ENCODE data around the gene GPC6. TPM values are rescaled to one million over a fixed set of nuclear protein-coding genes. Genes with fewer than 3 reads are reported as not detected.

Gene GPC6
- polyA plus RNA-seq, 2 donors = 0.16 to 0.22 TPM

- WGBS, 2 donors = 80 to 83% methylated on average over 3 of the region's 3 CpGs
- Histone ChIP-seq H3K9me3 (ENCODE audit: control insufficient read depth in 2 of 2, insufficient read depth in 1 of 2, low read depth in 1 of 2, low read length in 1 of 2) (no peaks in the 10 kb centered on the region), H3K4me1 (ENCODE audit: control insufficient read depth in 2 of 2, insufficient read depth in 2 of 2, low read length in 1 of 2) (no peaks in the 10 kb centered on the region), H3K27me3 (ENCODE audit: control insufficient read depth in 1 of 2, insufficient read depth in 2 of 2, low read length in 2 of 2) (no peaks in the 10 kb centered on the region), H3K27ac (ENCODE audit: low read depth in 2 of 2, low read length in 1 of 2) (no peak overlapping the region), H3K36me3 (ENCODE audit: control insufficient read depth in 2 of 2, insufficient read depth in 2 of 2, low read length in 1 of 2) (no peaks in the 10 kb centered on the region), H3K4me3 (ENCODE audit: low read depth in 1 of 2, low read length in 2 of 2) (no peak overlapping the region)
Measured at GRCh38 chr13:93867481-93867880, 640.9 kb downstream of the GPC6 start.

GRCh38 chr13:93872376-93872775 is 645.8 kb downstream of the GPC6 start:
- 65 to 69% methylated on average over 2 of the region's 2 CpGs for WGBS, 2 donors
- no peaks in the 10 kb centered on the region for H3K4me1 ChIP-seq (ENCODE audit: control insufficient read depth in 2 of 2, insufficient read depth in 2 of 2, low read length in 1 of 2)
- no peak overlapping the region for H3K4me3 ChIP-seq (ENCODE audit: low read depth in 1 of 2, low read length in 2 of 2)
- no peaks in the 10 kb centered on the region for H3K9me3 ChIP-seq (ENCODE audit: control insufficient read depth in 2 of 2, insufficient read depth in 1 of 2, low read depth in 1 of 2, low read length in 1 of 2)
- no peaks in the 10 kb centered on the region for H3K36me3 ChIP-seq (ENCODE audit: control insufficient read depth in 2 of 2, insufficient read depth in 2 of 2, low read length in 1 of 2)
- H3K27me3 ChIP-seq (ENCODE audit: control insufficient read depth in 1 of 2, insufficient read depth in 2 of 2, low read length in 2 of 2) = no peaks in the 10 kb centered on the region
- no peak overlapping the region for H3K27ac ChIP-seq (ENCODE audit: low read depth in 2 of 2, low read length in 1 of 2)

- no peaks in the 10 kb centered on the region for H3K27me3 ChIP-seq (ENCODE audit: control insufficient read depth in 1 of 2, insufficient read depth in 2 of 2, low read length in 2 of 2)
- H3K9me3 ChIP-seq (ENCODE audit: control insufficient read depth in 2 of 2, insufficient read depth in 1 of 2, low read depth in 1 of 2, low read length in 1 of 2) = no peaks in the 10 kb centered on the region
- H3K4me1 ChIP-seq (ENCODE audit: control insufficient read depth in 2 of 2, insufficient read depth in 2 of 2, low read length in 1 of 2) = no peaks in the 10 kb centered on the region
- H3K4me3 ChIP-seq (ENCODE audit: low read depth in 1 of 2, low read length in 2 of 2) = no peak overlapping the region
- H3K27ac ChIP-seq (ENCODE audit: low read depth in 2 of 2, low read length in 1 of 2) = no peak overlapping the region
- WGBS, 2 donors = 57 to 59% methylated on average over 2 of the region's 2 CpGs
- H3K36me3 ChIP-seq (ENCODE audit: control insufficient read depth in 2 of 2, insufficient read depth in 2 of 2, low read length in 1 of 2) = no peaks in the 10 kb centered on the region
Measured at GRCh38 chr13:93872786-93873347, 646.3 kb downstream of the GPC6 start.

GRCh38 chr13:93875547-93875946 is 648.9 kb downstream of the GPC6 start:
- Histone ChIP-seq H3K36me3 (ENCODE audit: control insufficient read depth in 2 of 2, insufficient read depth in 2 of 2, low read length in 1 of 2) (no peaks in the 10 kb centered on the region), H3K9me3 (ENCODE audit: control insufficient read depth in 2 of 2, insufficient read depth in 1 of 2, low read depth in 1 of 2, low read length in 1 of 2) (no peaks in the 10 kb centered on the region), H3K4me1 (ENCODE audit: control insufficient read depth in 2 of 2, insufficient read depth in 2 of 2, low read length in 1 of 2) (no peaks in the 10 kb centered on the region), H3K27me3 (ENCODE audit: control insufficient read depth in 1 of 2, insufficient read depth in 2 of 2, low read length in 2 of 2) (no peaks in the 10 kb centered on the region), H3K4me3 (ENCODE audit: low read depth in 1 of 2, low read length in 2 of 2) (no peak overlapping the region), H3K27ac (ENCODE audit: low read depth in 2 of 2, low read length in 1 of 2) (no peak overlapping the region)
- WGBS, 2 donors = 92 to 97% methylated on average over 1 of the region's 1 CpG

DNA sequence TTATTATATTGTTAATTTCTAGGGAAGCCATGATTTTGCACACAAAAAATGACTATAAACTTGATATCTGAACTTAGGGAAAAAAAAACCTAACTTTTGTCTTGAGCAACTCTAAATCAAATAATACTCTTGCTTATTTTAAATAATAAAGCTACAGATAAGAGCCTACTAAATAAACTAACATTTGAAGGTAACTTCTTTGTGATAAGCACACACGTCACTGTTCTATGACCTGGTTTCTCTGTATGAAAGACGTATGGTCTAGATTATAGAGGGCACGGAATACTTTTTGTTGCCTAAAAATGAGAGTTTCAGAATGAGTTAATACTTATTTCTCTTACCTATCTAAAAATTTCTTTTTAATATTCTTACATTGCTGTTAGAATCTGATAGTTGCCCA is 649.6 kb downstream of the GPC6 start:
- Histone ChIP-seq H3K4me3 (ENCODE audit: low read depth in 1 of 2, low read length in 2 of 2) (no peak overlapping the region), H3K36me3 (ENCODE audit: control insufficient read depth in 2 of 2, insufficient read depth in 2 of 2, low read length in 1 of 2) (no peaks in the 10 kb centered on the region), H3K9me3 (ENCODE audit: control insufficient read depth in 2 of 2, insufficient read depth in 1 of 2, low read depth in 1 of 2, low read length in 1 of 2) (no peaks in the 10 kb centered on the region), H3K27me3 (ENCODE audit: control insufficient read depth in 1 of 2, insufficient read depth in 2 of 2, low read length in 2 of 2) (no peaks in the 10 kb centered on the region), H3K27ac (ENCODE audit: low read depth in 2 of 2, low read length in 1 of 2) (no peak overlapping the region), H3K4me1 (ENCODE audit: control insufficient read depth in 2 of 2, insufficient read depth in 2 of 2, low read length in 1 of 2) (no peaks in the 10 kb centered on the region)
- WGBS, 2 donors = 78 to 84% methylated on average over 3 of the region's 3 CpGs

- no peaks in the 10 kb centered on the region for H3K9me3 ChIP-seq (ENCODE audit: control insufficient read depth in 2 of 2, insufficient read depth in 1 of 2, low read depth in 1 of 2, low read length in 1 of 2)
- H3K4me1 ChIP-seq (ENCODE audit: control insufficient read depth in 2 of 2, insufficient read depth in 2 of 2, low read length in 1 of 2) = no peaks in the 10 kb centered on the region
- no peak overlapping the region for H3K27ac ChIP-seq (ENCODE audit: low read depth in 2 of 2, low read length in 1 of 2)
- no peak overlapping the region for H3K4me3 ChIP-seq (ENCODE audit: low read depth in 1 of 2, low read length in 2 of 2)
- H3K36me3 ChIP-seq (ENCODE audit: control insufficient read depth in 2 of 2, insufficient read depth in 2 of 2, low read length in 1 of 2) = no peaks in the 10 kb centered on the region
- no peaks in the 10 kb centered on the region for H3K27me3 ChIP-seq (ENCODE audit: control insufficient read depth in 1 of 2, insufficient read depth in 2 of 2, low read length in 2 of 2)
- 70 to 73% methylated on average over 2 of the region's 2 CpGs for WGBS, 2 donors
Measured at GRCh38 chr13:93878675-93879074, 652.1 kb downstream of the GPC6 start.

GRCh38 chr13:93881411-93881810 is 654.8 kb downstream of the GPC6 start:
- H3K4me1 ChIP-seq (ENCODE audit: control insufficient read depth in 2 of 2, insufficient read depth in 2 of 2, low read length in 1 of 2) = no peaks in the 10 kb centered on the region
- no peak overlapping the region for H3K27ac ChIP-seq (ENCODE audit: low read depth in 2 of 2, low read length in 1 of 2)
- H3K4me3 ChIP-seq (ENCODE audit: low read depth in 1 of 2, low read length in 2 of 2) = no peak overlapping the region
- WGBS, 2 donors = 48 to 50% methylated on average over 2 of the region's 2 CpGs
- no peaks in the 10 kb centered on the region for H3K9me3 ChIP-seq (ENCODE audit: control insufficient read depth in 2 of 2, insufficient read depth in 1 of 2, low read depth in 1 of 2, low read length in 1 of 2)
- H3K27me3 ChIP-seq (ENCODE audit: control insufficient read depth in 1 of 2, insufficient read depth in 2 of 2, low read length in 2 of 2) = no peaks in the 10 kb centered on the region
- no peaks in the 10 kb centered on the region for H3K36me3 ChIP-seq (ENCODE audit: control insufficient read depth in 2 of 2, insufficient read depth in 2 of 2, low read length in 1 of 2)

DNA sequence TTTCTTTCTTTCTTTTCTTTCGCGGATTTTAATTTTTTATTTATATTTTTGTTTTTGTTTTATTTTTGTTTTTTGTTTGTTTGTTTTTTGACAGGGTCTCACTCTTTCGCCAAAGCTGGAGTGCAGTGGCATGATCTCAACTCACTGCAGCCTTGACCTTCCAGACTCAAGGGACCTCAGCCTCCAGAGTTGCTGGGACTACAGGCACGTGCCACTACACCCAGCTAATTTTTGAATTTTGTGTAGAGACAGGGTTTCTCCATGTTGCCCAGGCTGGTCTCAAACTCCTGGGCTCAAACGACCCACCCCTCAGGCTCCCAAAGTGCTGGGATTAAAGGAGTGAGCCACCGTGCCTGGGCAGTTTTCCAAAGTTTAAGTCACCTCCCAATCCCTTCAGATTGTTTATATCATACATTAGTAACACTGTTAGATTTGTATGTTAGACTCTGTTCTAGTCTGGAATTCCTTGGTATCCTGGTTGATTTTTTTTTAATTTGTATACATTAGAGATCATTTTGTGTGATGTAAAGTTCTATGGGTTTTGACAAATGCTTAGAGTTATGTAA is 655.6 kb downstream of the GPC6 start:
- Histone ChIP-seq H3K4me1 (ENCODE audit: control insufficient read depth in 2 of 2, insufficient read depth in 2 of 2, low read length in 1 of 2) (no peaks in the 10 kb centered on the region), H3K36me3 (ENCODE audit: control insufficient read depth in 2 of 2, insufficient read depth in 2 of 2, low read length in 1 of 2) (no peaks in the 10 kb centered on the region), H3K27ac (ENCODE audit: low read depth in 2 of 2, low read length in 1 of 2) (no peak overlapping the region), H3K9me3 (ENCODE audit: control insufficient read depth in 2 of 2, insufficient read depth in 1 of 2, low read depth in 1 of 2, low read length in 1 of 2) (no peaks in the 10 kb centered on the region), H3K4me3 (ENCODE audit: low read depth in 1 of 2, low read length in 2 of 2) (no peak overlapping the region), H3K27me3 (ENCODE audit: control insufficient read depth in 1 of 2, insufficient read depth in 2 of 2, low read length in 2 of 2) (no peaks in the 10 kb centered on the region)
- 56 to 65% methylated on average over 6 of the region's 6 CpGs for WGBS, 2 donors

GRCh38 chr13:93889430-93889951 is 662.9 kb downstream of the GPC6 start:
- H3K36me3 ChIP-seq (ENCODE audit: control insufficient read depth in 2 of 2, insufficient read depth in 2 of 2, low read length in 1 of 2) = no peaks in the 10 kb centered on the region
- WGBS, 2 donors = 62 to 89% methylated on average over 1 of the region's 1 CpG

DNA sequence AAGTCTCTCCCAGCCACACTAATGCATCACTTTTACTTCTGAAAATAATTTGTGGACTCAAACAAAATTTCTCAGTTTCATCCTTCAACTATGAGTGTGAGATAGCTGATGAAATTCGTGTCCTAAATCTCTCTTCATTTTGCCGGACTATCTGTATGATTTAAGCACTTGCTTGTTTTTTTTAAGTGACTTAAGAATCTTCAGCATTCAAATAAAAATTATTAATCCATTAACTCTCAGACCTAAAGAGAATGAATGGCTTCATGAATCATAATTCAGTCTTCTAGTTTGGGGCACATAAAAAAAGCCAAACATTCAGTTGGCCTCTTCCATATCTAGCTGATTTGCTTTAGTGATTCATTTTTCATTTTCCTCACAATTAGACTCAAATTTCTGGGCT is 673.4 kb downstream of the GPC6 start:
- H3K9me3 ChIP-seq (ENCODE audit: control insufficient read depth in 2 of 2, insufficient read depth in 1 of 2, low read depth in 1 of 2, low read length in 1 of 2) = no peaks in the 10 kb centered on the region
- no peaks in the 10 kb centered on the region for H3K4me1 ChIP-seq (ENCODE audit: control insufficient read depth in 2 of 2, insufficient read depth in 2 of 2, low read length in 1 of 2)
- H3K27ac ChIP-seq (ENCODE audit: low read depth in 2 of 2, low read length in 1 of 2) = no peak overlapping the region
- H3K36me3 ChIP-seq (ENCODE audit: control insufficient read depth in 2 of 2, insufficient read depth in 2 of 2, low read length in 1 of 2) = no peaks in the 10 kb centered on the region
- H3K27me3 ChIP-seq (ENCODE audit: control insufficient read depth in 1 of 2, insufficient read depth in 2 of 2, low read length in 2 of 2) = no peaks in the 10 kb centered on the region
- WGBS, 2 donors = 64 to 68% methylated on average over 2 of the region's 2 CpGs
- H3K4me3 ChIP-seq (ENCODE audit: low read depth in 1 of 2, low read length in 2 of 2) = no peak overlapping the region

More at GRCh38 chr13:93889430-93889951, 662.9 kb downstream of the GPC6 start:
- H3K4me3 ChIP-seq (ENCODE audit: low read depth in 1 of 2, low read length in 2 of 2) = no peak overlapping the region
- H3K4me1 ChIP-seq (ENCODE audit: control insufficient read depth in 2 of 2, insufficient read depth in 2 of 2, low read length in 1 of 2) = no peaks in the 10 kb centered on the region
- no peaks in the 10 kb centered on the region for H3K27me3 ChIP-seq (ENCODE audit: control insufficient read depth in 1 of 2, insufficient read depth in 2 of 2, low read length in 2 of 2)
- no peaks in the 10 kb centered on the region for H3K9me3 ChIP-seq (ENCODE audit: control insufficient read depth in 2 of 2, insufficient read depth in 1 of 2, low read depth in 1 of 2, low read length in 1 of 2)
- H3K27ac ChIP-seq (ENCODE audit: low read depth in 2 of 2, low read length in 1 of 2) = no peak overlapping the region
